ENCODE data around the gene TDRD9.
A peak's percentile ranks its signal among the peaks of the same experiment; 100 is the strongest.

TDRD9 gene

DNA sequence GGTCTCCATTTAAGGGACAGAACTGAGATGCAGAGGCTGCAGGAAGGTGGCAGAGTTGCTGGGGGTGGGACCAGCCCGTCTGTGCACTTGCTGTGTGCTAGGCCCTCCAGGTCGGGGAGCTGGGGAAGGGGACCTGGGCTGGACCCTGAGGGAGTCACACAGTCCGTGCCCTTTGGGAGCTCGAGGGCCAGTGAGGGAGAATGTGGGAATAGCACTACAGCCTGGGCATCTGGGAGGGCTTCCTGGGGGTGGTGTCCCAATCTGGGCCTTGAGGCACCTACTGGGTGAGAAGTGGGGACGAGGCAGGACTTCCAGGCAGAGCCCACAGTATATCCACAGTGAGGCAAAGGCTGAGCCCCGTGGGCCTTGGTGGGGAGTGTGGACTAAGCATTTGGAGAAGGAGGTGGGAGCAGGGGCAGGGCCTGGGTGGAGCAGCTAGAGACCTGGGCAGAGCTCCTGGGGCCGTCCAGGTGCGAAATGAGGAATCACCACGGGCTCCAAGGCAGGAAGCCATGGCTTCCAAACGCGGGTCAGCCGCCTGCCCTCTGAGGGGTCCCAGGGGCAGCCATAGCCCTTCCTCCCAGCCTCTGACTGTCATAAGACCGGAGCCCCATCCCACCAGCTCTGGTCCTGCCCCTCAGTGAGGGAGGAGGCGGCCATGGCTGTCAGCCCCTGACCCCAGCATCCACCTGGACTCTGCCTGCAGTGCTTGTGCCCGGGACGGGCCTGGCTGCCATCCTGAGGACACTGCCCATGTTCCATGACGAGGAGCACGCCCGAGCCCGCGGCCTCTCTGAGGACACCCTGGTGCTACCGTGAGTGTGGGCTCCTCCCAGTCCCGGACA is 163.9 kb downstream of the TDRD9 start:
- TF ChIP-seq, protein P1, sequence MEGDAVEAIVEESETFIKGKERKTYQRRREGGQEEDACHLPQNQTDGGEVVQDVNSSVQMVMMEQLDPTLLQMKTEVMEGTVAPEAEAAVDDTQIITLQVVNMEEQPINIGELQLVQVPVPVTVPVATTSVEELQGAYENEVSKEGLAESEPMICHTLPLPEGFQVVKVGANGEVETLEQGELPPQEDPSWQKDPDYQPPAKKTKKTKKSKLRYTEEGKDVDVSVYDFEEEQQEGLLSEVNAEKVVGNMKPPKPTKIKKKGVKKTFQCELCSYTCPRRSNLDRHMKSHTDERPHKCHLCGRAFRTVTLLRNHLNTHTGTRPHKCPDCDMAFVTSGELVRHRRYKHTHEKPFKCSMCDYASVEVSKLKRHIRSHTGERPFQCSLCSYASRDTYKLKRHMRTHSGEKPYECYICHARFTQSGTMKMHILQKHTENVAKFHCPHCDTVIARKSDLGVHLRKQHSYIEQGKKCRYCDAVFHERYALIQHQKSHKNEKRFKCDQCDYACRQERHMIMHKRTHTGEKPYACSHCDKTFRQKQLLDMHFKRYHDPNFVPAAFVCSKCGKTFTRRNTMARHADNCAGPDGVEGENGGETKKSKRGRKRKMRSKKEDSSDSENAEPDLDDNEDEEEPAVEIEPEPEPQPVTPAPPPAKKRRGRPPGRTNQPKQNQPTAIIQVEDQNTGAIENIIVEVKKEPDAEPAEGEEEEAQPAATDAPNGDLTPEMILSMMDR (IDR thresholded peaks at IDR 0.05; ENCODE audit: control extremely low read depth, extremely low read depth, low read depth, missing control alignments) = no peak
- POLR2A ChIA-PET = no interaction called here
- CTCF ChIA-PET = interaction anchor here (0.7 to 3.9 kb wide), 3 partner anchors 15 to 548 kb away, joined by 3 to 26 read pairs (median 3); no protein-coding TSS in a partner anchor
- no peak for DNase-seq (ENCODE audit: extremely low spot score)

DNA sequence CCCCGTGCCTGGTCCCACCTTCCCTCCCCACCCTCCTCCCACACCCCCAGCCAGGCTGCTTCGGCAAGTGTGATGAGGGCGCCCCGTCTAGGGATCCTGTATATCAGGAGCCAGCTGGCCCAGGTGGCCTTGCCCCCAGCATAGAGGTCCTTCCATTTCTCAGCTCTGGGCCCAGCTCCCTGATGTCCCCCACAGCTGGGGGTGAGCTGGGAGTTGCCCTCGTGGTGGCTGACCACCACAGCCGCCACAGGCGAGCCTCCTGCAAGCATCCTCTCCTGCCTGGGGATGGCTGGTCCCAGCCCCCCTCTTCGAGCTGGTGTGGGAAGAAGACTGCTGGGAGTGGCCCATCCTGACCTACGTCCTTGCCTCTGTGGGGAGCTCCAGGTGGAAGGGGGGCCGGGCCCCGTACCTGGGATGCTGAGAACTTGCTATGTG is 164.7 kb downstream of the TDRD9 start:
- ChIA-PET CTCF (interaction anchor here (0.7 to 3.9 kb wide), 2 partner anchors 15 to 471 kb away, joined by 3 to 26 read pairs; no protein-coding TSS in a partner anchor), POLR2A (no interaction called here)
- TF ChIP-seq, protein P1 (IDR thresholded peaks at IDR 0.05; ENCODE audit: control extremely low read depth, extremely low read depth, low read depth, missing control alignments) = no peak
- DNase-seq (ENCODE audit: extremely low spot score) = no peak

GRCh38 chr14:104093366-104094055 is 165.3 kb downstream of the TDRD9 start:
- POLR2A ChIA-PET = no interaction called here
- CTCF ChIA-PET = interaction anchor here (0.6 to 3.9 kb wide), 14 partner anchors 9 to 546 kb away, joined by 3 to 26 read pairs (median 3); partner anchors contain the start of gene ASPG
- TF ChIP-seq, protein P1 (IDR thresholded peaks at IDR 0.05; ENCODE audit: control extremely low read depth, extremely low read depth, low read depth, missing control alignments) = no peak
- DNase-seq (ENCODE audit: extremely low spot score) = no peak

DNA sequence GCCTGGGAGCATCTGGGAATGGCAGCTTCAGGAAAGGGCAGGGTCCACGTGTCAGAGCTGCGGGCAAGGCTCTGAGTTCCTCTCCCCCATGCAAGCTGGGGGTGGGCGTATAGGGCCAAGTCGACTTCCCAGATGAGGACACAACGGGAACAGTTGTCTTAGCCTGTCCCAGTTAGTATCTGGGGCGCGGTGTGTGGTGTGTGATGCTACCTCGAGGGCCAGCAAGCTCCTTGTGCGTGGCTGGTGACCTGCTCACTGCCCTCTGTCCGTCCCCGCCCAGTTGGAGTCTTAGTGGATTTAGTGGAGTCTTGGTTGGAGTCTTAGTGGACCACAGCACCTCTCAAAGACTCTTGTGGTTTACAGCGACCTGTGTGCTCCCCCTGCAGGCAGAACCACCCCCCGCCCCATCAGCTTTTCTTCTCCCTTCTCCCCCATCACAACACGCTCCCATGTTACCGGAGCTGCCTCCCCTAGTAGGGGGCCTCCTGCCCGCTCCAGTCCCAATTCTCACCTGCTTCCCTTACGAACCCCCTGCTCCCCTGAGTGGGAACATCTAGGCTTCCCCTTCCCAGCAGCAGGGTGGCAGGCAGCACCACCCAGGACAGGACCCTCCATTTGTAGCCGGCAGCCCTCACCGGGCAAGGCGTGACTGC is 165.9 kb downstream of the TDRD9 start:
- TF ChIP-seq, protein P1 (IDR thresholded peaks at IDR 0.05; ENCODE audit: control extremely low read depth, extremely low read depth, low read depth, missing control alignments) = no peak
- CTCF ChIA-PET = interaction anchor here (0.6 to 3.9 kb wide), 13 partner anchors 9 to 546 kb away, joined by 3 to 26 read pairs (median 3); partner anchors contain the start of gene ASPG
- DNase-seq (ENCODE audit: extremely low spot score) = no peak
- POLR2A ChIA-PET = no interaction called here

GRCh38 chr14:104094709-104095425 is 166.6 kb downstream of the TDRD9 start:
- TF ChIP-seq, protein P1 (IDR thresholded peaks at IDR 0.05; ENCODE audit: control extremely low read depth, extremely low read depth, low read depth, missing control alignments) = peak; percentile 87
- ChIA-PET CTCF (interaction anchor here (0.8 to 3.9 kb wide), 10 partner anchors 10 to 545 kb away, joined by 3 to 26 read pairs (median 4); partner anchors contain the start of gene ASPG), POLR2A (no interaction called here)
- peak; percentile 86 for DNase-seq (ENCODE audit: extremely low spot score)

Measured in GM10248 (cell line).